Endothelial cell of umbilical vein (primary cell): ENCODE data around the gene ADGRD1. TPM values are rescaled to one million over a fixed set of nuclear protein-coding genes. Genes with fewer than 3 reads are reported as not detected.

ENCODE experiments used
- BruUV-seq: library from RNA; stranded (reverse); fragments of 400-500 nt; replicated peaks from 2 replicates; lab custom pipeline; 2021; lab: Mats Ljungman, UMichigan
- CTCF ChIA-PET: fragments of 300-600, 350-600 bp; sonication (Branson Sonifier 250); formaldehyde crosslinking; loops from one replicate; lab custom pipeline; 2021; ENCODE audit warnings: antibody characterized with exemption, inconsistent platforms; lab: Charles Lee
- POLR2A ChIA-PET: fragments of 300-600, 350-600 bp; sonication (Branson Sonifier 250); formaldehyde crosslinking; loops from one replicate; lab custom pipeline; 2021; ENCODE audit warnings: antibody characterized with exemption, inconsistent platforms; lab: Charles Lee
- DNase-seq: peaks from one replicate; pipeline ENCODE4 v3.0.0-alpha.2; 2011; ENCODE audit warnings: low read depth, low spot score
- FAIRE-seq: peaks from 2 replicates; lab custom pipeline; 2011; peaks lifted over from hg19 to GRCh38; lab: Jason Lieb, UNC
- H2AFZ ChIP-seq: 2 replicates; pipeline ENCODE4 v1.6.0; 2012; ENCODE audit warnings: low read depth, low read length, control low read depth, inconsistent platforms
- H3K27ac ChIP-seq: 2 replicates; pipeline ENCODE4 v1.5.1; 2011; ENCODE audit warnings: low read depth, mild to moderate bottlenecking, control low read depth, low read length, moderate library complexity; ENCODE audit not compliant: insufficient read depth
- H3K27me3 ChIP-seq, 2 experiments: 2 replicates each; pipeline versions ENCODE4 v1.6.0 to v1.6.1; 2011; ENCODE audit warnings: low read length in 2 of 2, mixed read lengths in 1 of 2; ENCODE audit not compliant: control insufficient read depth in 2 of 2, insufficient read depth in 2 of 2
- H3K36me3 ChIP-seq, 2 experiments: 2 replicates in 1 of 2; 3 replicates in 1 of 2; pipeline ENCODE4 v1.5.1; 2011; ENCODE audit warnings: low read length in 2 of 2, mild to moderate bottlenecking in 1 of 2, moderate library complexity in 1 of 2; ENCODE audit not compliant: control insufficient read depth in 2 of 2, insufficient read depth in 2 of 2; ENCODE audit errors: extremely low read depth in 1 of 2
- H3K4me1 ChIP-seq: 3 replicates; pipeline ENCODE4 v1.5.1; 2011; ENCODE audit warnings: mild to moderate bottlenecking, low read length; ENCODE audit not compliant: control insufficient read depth, insufficient read depth; ENCODE audit errors: extremely low read depth
- H3K4me2 ChIP-seq: 2 replicates; pipeline ENCODE4 v1.6.1; 2011; ENCODE audit warnings: low read length, control low read depth, mixed read lengths; ENCODE audit not compliant: insufficient read depth
- H3K4me3 ChIP-seq, 3 experiments: fragments of 200-600 bp in 1 of 3; sonication (generic), shearing (Covaris generic) in 1 of 3; replicated peaks in 1 of 3; 2 replicates each; pipeline ENCODE4 v1.5.1; 2011 to 2016; ENCODE audit warnings: control low read depth in 3 of 3, low read length in 3 of 3, mild to moderate bottlenecking in 2 of 3, inconsistent platforms in 1 of 3, low read depth in 1 of 3, moderate library complexity in 1 of 3; ENCODE audit not compliant: insufficient read depth in 1 of 3
- H3K79me2 ChIP-seq: 2 replicates; pipeline ENCODE4 v1.6.0; 2012; ENCODE audit warnings: low read length, inconsistent platforms; ENCODE audit not compliant: control insufficient read depth, insufficient read depth
- H3K9ac ChIP-seq: replicated peaks from 2 replicates; pipeline ENCODE3; 2011; ENCODE audit warnings: low read length, control low read depth; ENCODE audit not compliant: insufficient read depth; ENCODE audit errors: extremely low read depth
- H3K9me1 ChIP-seq: replicated peaks from 3 replicates; pipeline ENCODE4 v1.6.0; 2011; ENCODE audit warnings: mild to moderate bottlenecking, low read length; ENCODE audit not compliant: control insufficient read depth, insufficient read depth; ENCODE audit errors: extremely low read depth
- H3K9me3 ChIP-seq: replicated peaks from 2 replicates; pipeline ENCODE4 v1.5.1; 2012; ENCODE audit warnings: low read length, inconsistent platforms; ENCODE audit not compliant: control insufficient read depth, insufficient read depth
- H4K20me1 ChIP-seq: replicated peaks from 2 replicates; pipeline ENCODE3; 2011; ENCODE audit warnings: mild to moderate bottlenecking, low read length; ENCODE audit not compliant: control insufficient read depth, insufficient read depth; ENCODE audit errors: extremely low read depth
- CTCF ChIP-seq, 2 donors: IDR thresholded peaks; 1 replicate in 1 of 2; 2 replicates in 1 of 2; pipeline ENCODE4 v1.5.1; 2011; ENCODE audit warnings: low read length in 2 of 2, mild to moderate bottlenecking in 2 of 2, moderate library complexity in 2 of 2, control low read depth in 1 of 2, inconsistent platforms in 1 of 2, low read depth in 1 of 2; ENCODE audit not compliant: insufficient read depth in 1 of 2; ENCODE audit errors: extremely low read depth in 1 of 2
- EZH2 ChIP-seq: IDR thresholded peaks from 2 replicates; pipeline ENCODE4 v1.6.1; 2012; ENCODE audit warnings: borderline replicate concordance, low read depth, mild to moderate bottlenecking, moderate library complexity, low read length, inconsistent platforms; ENCODE audit not compliant: severe bottlenecking
- FOS ChIP-seq: IDR thresholded peaks from 2 replicates; pipeline ENCODE4 v1.6.1; 2011; ENCODE audit warnings: mild to moderate bottlenecking, low read length, moderate library complexity, borderline replicate concordance; ENCODE audit not compliant: insufficient read depth
- GATA2 ChIP-seq: IDR thresholded peaks from 2 replicates; pipeline ENCODE4 v1.7.0; 2011; ENCODE audit warnings: low read depth, mild to moderate bottlenecking, moderate library complexity, mixed read lengths, low read length; ENCODE audit not compliant: insufficient read length, insufficient read depth
- JUN ChIP-seq: IDR thresholded peaks from 2 replicates; pipeline ENCODE4 v1.6.1; 2011; ENCODE audit warnings: borderline replicate concordance, low read depth; ENCODE audit not compliant: insufficient read length, insufficient read depth
- MAX ChIP-seq: IDR thresholded peaks from 2 replicates; pipeline ENCODE4 v1.6.1; 2011; ENCODE audit not compliant: insufficient read depth, insufficient read length
- MYC ChIP-seq: IDR thresholded peaks from one replicate; pipeline ENCODE4 v1.6.1; 2011; ENCODE audit warnings: mild to moderate bottlenecking, low read depth, low read length
- POLR2A ChIP-seq: IDR thresholded peaks from 2 replicates; pipeline ENCODE4 v1.6.1; 2012; ENCODE audit warnings: low read depth, mild to moderate bottlenecking, control low read depth, low read length
- POLR2AphosphoS5 ChIP-seq: IDR thresholded peaks from 2 replicates; pipeline ENCODE4 v1.6.1; 2012; ENCODE audit warnings: low read depth, mild to moderate bottlenecking, control low read depth, low read length, moderate library complexity; ENCODE audit not compliant: insufficient read depth
- dilution Hi-C: fragments of 300-500 bp; cut with MboI; formaldehyde crosslinking; loops from one replicate; pipeline ENCODE4 v1.15.0; 2019; ENCODE audit warnings: low sequenced_read_pairs; ENCODE audit not compliant: extremely low pct_ligation_motif_present
- intact Hi-C: fragments of 100-400 bp; cut with micrococcal nuclease; formaldehyde crosslinking; loops from one replicate; pipeline ENCODE4 v1.10.0; 2022
- polyA plus RNA-seq, 4 experiments: library from polyadenylated mRNA; depleted of rRNA in 3 of 4; stranded (reverse) in 3 of 4; unstranded in 1 of 4; fragments of >200 nt; gene quantifications; 2 replicates each; pipeline versions ENCODE4 v1.2.1 to v1.2.3, GENCODE V29; 2011 to 2012; ENCODE audit warnings: missing spikeins in 1 of 4
- total RNA-seq: library from RNA; stranded (reverse); gene quantifications from 2 replicates; pipeline ENCODE4 v1.2.3, GENCODE V29; 2021

ADGRD1 gene
- total and polyA plus RNA-seq, 2 donors (not counting 3 experiments of a cell fraction or from before 2014, with no cell fraction given) = 0.07 TPM; not detected in 1

- H3K27ac ChIP-seq = no peak overlapping the region
- DNase-seq = no peak
- no peaks in the 10 kb centered on the region for H3K36me3 ChIP-seq
- no peaks in the 10 kb centered on the region for H3K9me3 ChIP-seq
- no peak overlapping the region for H3K4me3 ChIP-seq
- ChIA-PET CTCF (no interaction called here), POLR2A (no interaction called here)
- no peaks in the 10 kb centered on the region for H3K9me1 ChIP-seq
- no peaks in the 10 kb centered on the region for H3K79me2 ChIP-seq
- no peak for FAIRE-seq
- no peaks in the 10 kb centered on the region for H3K4me1 ChIP-seq
- no peaks in the 10 kb centered on the region for H3K27me3 ChIP-seq
- H3K9ac ChIP-seq = no peak overlapping the region
- intact Hi-C loops = no loop called here
- H4K20me1 ChIP-seq = no peaks in the 10 kb centered on the region
- no peak overlapping the region for H3K4me2 ChIP-seq
- TF ChIP-seq GATA2 (no peak), JUN (no peak), POLR2AphosphoS5 (no peak), POLR2A (no peak), MYC (no peak), FOS (no peak), MAX (no peak), CTCF (IDR thresholded peaks at IDR 0.05; ENCODE audit: extremely low read depth in 1 of 2, insufficient read depth in 1 of 2, low read depth in 1 of 2, low read length in 2 of 2) (no peak), EZH2 (no peak)
- H2AFZ ChIP-seq = no peak overlapping the region
- no TSS peak for BruUV-seq
- dilution Hi-C loops = no loop called here
Observed at GRCh38 chr12:131153016-131153415, 199.3 kb downstream of the ADGRD1 start.
